ENCODE measurements around the gene FIBP. TPM values are rescaled to one million over a fixed set of nuclear protein-coding genes. Genes with fewer than 3 reads are reported as not detected.

FIBP gene
- polyA plus RNA-seq, 2 donors, result 20.7 to 38.1 TPM

DNA sequence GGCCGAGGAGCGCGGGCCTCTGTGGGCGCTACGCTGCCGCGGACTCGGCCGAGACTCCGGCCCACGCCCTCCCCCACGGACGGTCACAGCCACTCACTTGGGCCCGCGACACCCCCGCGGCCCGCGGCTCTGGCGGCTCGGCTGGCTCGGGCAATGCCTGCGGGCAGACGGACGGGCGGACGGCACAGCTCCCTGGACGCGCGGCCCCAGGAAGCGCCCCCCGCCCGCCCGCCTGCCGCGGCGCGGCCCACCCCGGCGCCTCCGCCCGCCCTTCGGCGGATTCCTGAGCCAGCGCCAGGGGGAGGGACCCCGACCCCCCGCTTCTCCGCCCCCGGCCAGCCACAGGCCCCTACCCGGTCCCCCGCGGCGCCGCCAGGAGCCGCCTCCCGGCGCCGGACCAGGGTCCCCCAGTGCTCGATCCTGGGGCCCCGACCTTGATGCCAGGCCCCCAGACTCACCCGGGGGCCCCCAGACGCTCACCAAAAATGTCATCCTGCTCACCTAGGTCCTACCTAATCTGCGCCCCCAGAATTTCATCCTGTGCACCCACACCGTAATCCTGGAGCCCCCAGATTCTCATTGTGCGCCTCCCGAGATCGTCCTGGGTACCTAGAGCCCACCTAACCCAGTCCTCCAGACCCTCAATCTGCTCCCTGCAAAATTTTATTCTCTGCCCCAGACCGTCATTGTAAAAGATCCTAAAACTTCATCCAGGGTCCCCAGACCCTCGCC lies 15.5 kb downstream of the FIBP start, which contains the start of gene EFEMP2:
TSS of gene EFEMP2 (minus strand) at position 215 of the 732 bp plus-strand sequence. CDS start 446 bp downstream, outside the sequence.
- H3K4me3 ChIP-seq (ENCODE audit: low read depth in 1 of 2, low read length in 2 of 2), result peak within 1 kb of the TSS; percentile 47 to 49
- no peaks in the 10 kb centered on the region for H3K9me3 ChIP-seq (ENCODE audit: control insufficient read depth in 2 of 2, insufficient read depth in 1 of 2, low read depth in 1 of 2, low read length in 1 of 2)
- no peaks in the 10 kb centered on the region for H3K36me3 ChIP-seq (ENCODE audit: control insufficient read depth in 2 of 2, insufficient read depth in 2 of 2, low read length in 1 of 2)
- peaks cover 0 to 3% of the 10 kb centered on the region in 2 donors for H3K4me1 ChIP-seq (ENCODE audit: control insufficient read depth in 2 of 2, insufficient read depth in 2 of 2, low read length in 1 of 2)
- no peaks in the 10 kb centered on the region for H3K27me3 ChIP-seq (ENCODE audit: control insufficient read depth in 1 of 2, insufficient read depth in 2 of 2, low read length in 2 of 2)
- peak within 1 kb of the TSS; percentile 81 to 85 for H3K27ac ChIP-seq (ENCODE audit: low read depth in 2 of 2, low read length in 1 of 2)
- WGBS, 2 donors, result 0 to 2% methylated on average over 28 to 69 of the region's 69 CpGs

DNA sequence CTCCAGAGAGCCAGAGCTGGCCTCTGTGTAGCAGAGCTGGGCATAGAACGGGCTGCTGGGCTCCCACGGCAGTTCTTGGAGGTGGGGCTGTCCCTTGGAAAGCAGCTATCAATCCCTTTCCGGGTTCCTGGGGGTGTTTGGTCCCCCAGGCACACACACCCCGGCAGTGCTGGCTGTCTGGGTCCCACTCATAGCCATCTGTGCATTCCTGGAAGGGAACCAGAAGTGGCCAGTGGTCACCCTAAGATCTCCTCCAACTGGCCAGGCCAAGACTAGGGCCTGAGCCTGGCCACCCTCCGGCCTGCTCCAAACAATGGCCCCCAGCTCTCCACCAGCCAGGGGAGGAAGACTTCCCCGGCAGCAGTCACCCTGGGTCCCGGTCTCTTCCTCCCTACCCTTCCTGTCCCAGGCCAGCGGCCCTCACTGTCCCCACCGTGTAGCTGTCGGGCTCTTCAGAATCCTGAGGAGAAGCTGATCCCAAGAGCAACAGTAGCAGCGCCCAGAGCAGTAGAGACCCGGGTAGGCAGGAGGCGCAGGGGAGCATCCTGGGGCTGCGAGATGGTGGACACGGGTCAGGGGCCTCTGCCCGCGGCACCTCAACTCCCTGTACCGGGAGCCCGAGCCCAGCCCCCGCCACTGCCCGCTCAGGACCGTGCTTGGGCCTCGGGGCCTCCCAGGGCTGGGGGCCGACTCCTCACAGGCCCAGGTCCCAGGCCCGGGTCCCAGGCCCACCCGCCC lies 16.3 kb downstream of the FIBP start:
- 30% methylated on average over 25 to 26 of the region's 26 CpGs for WGBS, 2 donors
- peak overlapping the region; percentile 36 to 49 for H3K4me3 ChIP-seq (ENCODE audit: low read depth in 1 of 2, low read length in 2 of 2)
- H3K27me3 ChIP-seq (ENCODE audit: control insufficient read depth in 1 of 2, insufficient read depth in 2 of 2, low read length in 2 of 2), result no peaks in the 10 kb centered on the region
- peak overlapping the region; percentile 78 to 81 for H3K27ac ChIP-seq (ENCODE audit: low read depth in 2 of 2, low read length in 1 of 2)
- no peaks in the 10 kb centered on the region for H3K9me3 ChIP-seq (ENCODE audit: control insufficient read depth in 2 of 2, insufficient read depth in 1 of 2, low read depth in 1 of 2, low read length in 1 of 2)
- H3K36me3 ChIP-seq (ENCODE audit: control insufficient read depth in 2 of 2, insufficient read depth in 2 of 2, low read length in 1 of 2), result peaks cover 0 to under 1% of the 10 kb centered on the region in 2 donors
- peaks cover 0 to 3% of the 10 kb centered on the region in 2 donors for H3K4me1 ChIP-seq (ENCODE audit: control insufficient read depth in 2 of 2, insufficient read depth in 2 of 2, low read length in 1 of 2)

DNA sequence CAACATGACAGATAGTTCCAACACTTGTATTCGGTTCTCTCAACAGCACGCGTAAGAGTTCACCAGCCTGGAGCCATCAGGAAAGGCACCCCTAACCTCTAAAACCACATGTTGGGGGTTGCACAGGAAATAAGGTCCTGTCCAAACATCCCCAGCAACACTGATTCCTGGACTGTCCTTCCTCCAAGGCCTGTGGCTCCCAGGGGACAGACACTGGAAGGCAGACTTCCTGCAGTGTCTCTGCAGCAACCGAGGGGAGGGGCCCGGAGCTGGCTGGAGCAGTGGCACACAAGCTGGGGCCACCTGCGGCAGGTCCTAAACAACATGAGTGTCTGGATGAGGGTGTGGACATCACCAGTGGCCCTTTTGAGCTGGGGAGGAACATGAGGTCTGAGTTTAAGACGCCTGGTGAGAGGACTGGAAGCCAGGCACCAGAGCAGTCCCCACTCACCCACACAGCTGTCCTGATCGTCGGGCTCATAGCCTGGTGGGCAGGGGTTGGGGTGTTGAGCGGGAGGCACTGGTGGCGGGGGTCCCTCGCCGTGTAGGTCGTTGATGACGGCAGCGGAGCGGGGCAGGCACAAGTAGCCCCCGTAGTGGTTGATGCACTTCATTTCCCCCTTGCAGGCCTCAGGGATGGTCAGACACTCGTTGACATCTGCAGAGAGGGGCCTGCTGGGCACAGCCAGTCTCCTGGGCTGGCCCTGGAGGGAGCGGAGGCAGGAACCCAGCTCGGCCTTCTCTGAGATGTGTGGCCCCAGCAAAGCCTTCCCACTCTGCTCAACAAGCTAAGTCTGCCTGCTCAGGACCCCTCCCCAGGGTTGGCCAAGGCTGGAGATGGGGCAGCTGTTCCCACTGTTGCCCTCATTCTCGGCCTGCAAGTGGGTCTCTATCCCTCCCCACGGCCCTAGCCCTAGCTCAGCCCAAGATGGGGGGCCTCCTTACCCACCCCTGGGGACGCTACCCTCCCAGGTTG lies 17.3 kb downstream of the FIBP start:
- H3K36me3 ChIP-seq (ENCODE audit: control insufficient read depth in 2 of 2, insufficient read depth in 2 of 2, low read length in 1 of 2), result peaks cover 0 to 8% of the 10 kb centered on the region in 2 donors
- H3K4me1 ChIP-seq (ENCODE audit: control insufficient read depth in 2 of 2, insufficient read depth in 2 of 2, low read length in 1 of 2), result peaks cover 0 to 3% of the 10 kb centered on the region in 2 donors
- no peaks in the 10 kb centered on the region for H3K27me3 ChIP-seq (ENCODE audit: control insufficient read depth in 1 of 2, insufficient read depth in 2 of 2, low read length in 2 of 2)
- WGBS, 2 donors, result 69 to 71% methylated on average over 24 of the region's 24 CpGs
- no peak overlapping the region for H3K4me3 ChIP-seq (ENCODE audit: low read depth in 1 of 2, low read length in 2 of 2)
- H3K27ac ChIP-seq (ENCODE audit: low read depth in 2 of 2, low read length in 1 of 2), result peak overlapping the region; percentile 12 to 78
- no peaks in the 10 kb centered on the region for H3K9me3 ChIP-seq (ENCODE audit: control insufficient read depth in 2 of 2, insufficient read depth in 1 of 2, low read depth in 1 of 2, low read length in 1 of 2)

DNA sequence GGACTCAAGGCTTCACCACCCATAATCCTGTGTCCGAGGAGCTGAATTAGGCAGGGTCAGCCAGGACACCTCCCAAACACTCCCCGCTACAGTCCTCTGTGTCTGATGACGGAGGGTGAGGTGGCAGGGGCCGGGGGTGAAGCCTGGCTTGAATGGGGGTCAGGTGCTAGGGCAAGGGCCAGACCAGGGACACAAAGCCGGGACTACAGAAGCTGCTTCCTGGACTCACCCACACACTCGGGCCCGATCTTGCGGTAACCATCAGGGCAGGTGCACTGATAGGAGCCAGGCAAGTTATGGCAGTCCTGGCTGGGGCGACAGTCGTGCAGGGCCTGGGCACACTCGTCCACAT lies 18.0 kb downstream of the FIBP start:
- 75 to 80% methylated on average over 11 of the region's 11 CpGs for WGBS, 2 donors
- no peaks in the 10 kb centered on the region for H3K9me3 ChIP-seq (ENCODE audit: control insufficient read depth in 2 of 2, insufficient read depth in 1 of 2, low read depth in 1 of 2, low read length in 1 of 2)
- peaks cover 0 to 3% of the 10 kb centered on the region in 2 donors for H3K4me1 ChIP-seq (ENCODE audit: control insufficient read depth in 2 of 2, insufficient read depth in 2 of 2, low read length in 1 of 2)
- H3K27ac ChIP-seq (ENCODE audit: low read depth in 2 of 2, low read length in 1 of 2), result peak overlapping the region in 1 of 2 donors; percentile 5
- peaks cover 0 to 15% of the 10 kb centered on the region in 2 donors for H3K36me3 ChIP-seq (ENCODE audit: control insufficient read depth in 2 of 2, insufficient read depth in 2 of 2, low read length in 1 of 2)
- no peak overlapping the region for H3K4me3 ChIP-seq (ENCODE audit: low read depth in 1 of 2, low read length in 2 of 2)
- no peaks in the 10 kb centered on the region for H3K27me3 ChIP-seq (ENCODE audit: control insufficient read depth in 1 of 2, insufficient read depth in 2 of 2, low read length in 2 of 2)

DNA sequence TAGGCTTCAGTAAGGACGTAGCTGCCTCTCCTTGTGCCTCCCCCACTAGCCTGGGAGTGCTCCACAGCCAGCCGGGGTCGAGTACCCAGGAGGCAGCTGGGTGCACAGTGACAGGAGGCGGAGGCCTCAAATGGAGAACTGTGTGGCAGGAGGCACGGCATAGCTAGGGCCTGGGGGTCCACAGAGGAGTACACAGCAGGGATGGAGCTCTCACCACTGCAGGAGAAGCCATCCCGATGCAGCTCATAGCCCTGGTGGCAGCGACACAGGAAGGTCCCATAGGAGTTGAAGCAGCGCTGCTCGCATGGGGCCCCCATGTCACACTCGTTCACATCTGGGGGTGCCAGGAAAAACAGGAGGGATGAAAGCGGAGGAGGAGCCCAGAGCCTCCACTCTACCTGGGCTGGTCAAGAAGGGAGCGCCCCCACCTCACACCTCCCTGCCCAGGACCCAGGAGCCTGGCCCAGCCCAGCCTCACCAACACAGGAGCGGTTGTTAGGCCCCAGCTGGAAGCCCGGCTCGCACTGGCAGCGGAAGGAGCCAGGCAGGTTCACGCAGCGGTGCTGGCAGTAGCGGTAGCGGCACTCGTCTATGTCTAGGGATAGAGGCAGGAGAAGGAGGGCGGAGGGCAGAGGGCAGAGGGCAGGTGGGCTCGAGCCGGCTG lies 18.5 kb downstream of the FIBP start:
- H3K27me3 ChIP-seq (ENCODE audit: control insufficient read depth in 1 of 2, insufficient read depth in 2 of 2, low read length in 2 of 2), result no peaks in the 10 kb centered on the region
- no peak overlapping the region for H3K27ac ChIP-seq (ENCODE audit: low read depth in 2 of 2, low read length in 1 of 2)
- H3K4me1 ChIP-seq (ENCODE audit: control insufficient read depth in 2 of 2, insufficient read depth in 2 of 2, low read length in 1 of 2), result peaks cover 0 to 3% of the 10 kb centered on the region in 2 donors
- peaks cover 0 to 20% of the 10 kb centered on the region in 2 donors for H3K36me3 ChIP-seq (ENCODE audit: control insufficient read depth in 2 of 2, insufficient read depth in 2 of 2, low read length in 1 of 2)
- no peak overlapping the region for H3K4me3 ChIP-seq (ENCODE audit: low read depth in 1 of 2, low read length in 2 of 2)
- 74 to 76% methylated on average over 24 of the region's 24 CpGs for WGBS, 2 donors
- H3K9me3 ChIP-seq (ENCODE audit: control insufficient read depth in 2 of 2, insufficient read depth in 1 of 2, low read depth in 1 of 2, low read length in 1 of 2), result no peaks in the 10 kb centered on the region

DNA sequence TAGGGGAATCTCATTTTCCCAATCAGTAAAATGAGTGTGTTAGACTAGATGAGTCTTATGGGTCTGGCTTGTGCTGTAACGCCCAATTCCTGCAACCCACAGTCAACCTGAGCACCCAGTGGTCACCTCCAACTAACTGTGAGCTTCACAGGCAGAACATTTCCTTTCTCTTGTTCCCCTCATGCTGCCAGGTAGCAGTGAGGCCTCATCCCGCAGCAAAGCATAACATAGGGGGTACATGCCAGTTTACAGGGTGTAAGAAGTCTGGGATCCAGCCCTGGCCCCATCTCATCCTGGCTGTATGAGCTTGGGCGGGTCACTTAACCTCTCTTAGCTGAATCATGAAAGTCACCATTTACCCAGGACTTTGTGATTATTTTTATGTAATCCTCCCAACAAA lies 19.4 kb downstream of the FIBP start:
- Histone ChIP-seq H3K27ac (ENCODE audit: low read depth in 2 of 2, low read length in 1 of 2) (no peak overlapping the region), H3K36me3 (ENCODE audit: control insufficient read depth in 2 of 2, insufficient read depth in 2 of 2, low read length in 1 of 2) (peaks cover 0 to 29% of the 10 kb centered on the region in 2 donors), H3K4me3 (ENCODE audit: low read depth in 1 of 2, low read length in 2 of 2) (no peak overlapping the region), H3K9me3 (ENCODE audit: control insufficient read depth in 2 of 2, insufficient read depth in 1 of 2, low read depth in 1 of 2, low read length in 1 of 2) (no peaks in the 10 kb centered on the region), H3K4me1 (ENCODE audit: control insufficient read depth in 2 of 2, insufficient read depth in 2 of 2, low read length in 1 of 2) (peaks cover 0 to 3% of the 10 kb centered on the region in 2 donors), H3K27me3 (ENCODE audit: control insufficient read depth in 1 of 2, insufficient read depth in 2 of 2, low read length in 2 of 2) (no peaks in the 10 kb centered on the region)
- WGBS, 2 donors, result 77 to 88% methylated on average over 3 of the region's 3 CpGs

DNA sequence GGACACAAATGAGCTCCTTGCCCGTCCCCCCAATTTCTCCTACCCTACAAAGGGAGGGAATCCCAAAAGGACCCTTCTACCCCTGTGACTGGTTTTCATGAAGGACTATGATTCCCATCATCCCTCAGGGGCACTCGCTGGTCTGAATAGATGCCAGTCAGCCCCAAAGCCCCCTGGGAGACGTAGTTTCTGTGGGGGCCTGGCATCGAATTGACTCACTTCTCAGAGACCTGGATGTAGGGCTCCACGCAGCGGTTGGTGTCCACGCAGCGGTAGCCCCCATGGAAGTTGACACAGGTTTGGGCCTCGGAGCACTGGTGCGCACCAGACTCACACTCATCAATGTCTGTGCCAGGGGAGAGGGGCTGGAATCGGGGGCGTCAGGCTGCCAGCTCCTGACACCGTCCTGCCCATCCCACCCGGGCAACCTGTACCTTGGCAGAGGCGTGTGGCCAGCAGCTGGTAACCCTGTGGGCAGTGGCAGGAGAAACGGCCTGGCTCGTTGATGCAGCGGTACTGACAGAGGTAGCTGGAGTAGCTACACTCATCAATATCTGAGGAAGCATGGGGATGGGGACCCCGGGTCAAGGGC lies 20.1 kb downstream of the FIBP start:
- Histone ChIP-seq H3K27me3 (ENCODE audit: control insufficient read depth in 1 of 2, insufficient read depth in 2 of 2, low read length in 2 of 2) (no peaks in the 10 kb centered on the region), H3K9me3 (ENCODE audit: control insufficient read depth in 2 of 2, insufficient read depth in 1 of 2, low read depth in 1 of 2, low read length in 1 of 2) (no peaks in the 10 kb centered on the region), H3K36me3 (ENCODE audit: control insufficient read depth in 2 of 2, insufficient read depth in 2 of 2, low read length in 1 of 2) (peaks cover 0 to 36% of the 10 kb centered on the region in 2 donors), H3K4me1 (ENCODE audit: control insufficient read depth in 2 of 2, insufficient read depth in 2 of 2, low read length in 1 of 2) (peaks cover 0 to 3% of the 10 kb centered on the region in 2 donors), H3K4me3 (ENCODE audit: low read depth in 1 of 2, low read length in 2 of 2) (no peak overlapping the region), H3K27ac (ENCODE audit: low read depth in 2 of 2, low read length in 1 of 2) (no peak overlapping the region)
- WGBS, 2 donors, result 86 to 87% methylated on average over 19 of the region's 19 CpGs

DNA sequence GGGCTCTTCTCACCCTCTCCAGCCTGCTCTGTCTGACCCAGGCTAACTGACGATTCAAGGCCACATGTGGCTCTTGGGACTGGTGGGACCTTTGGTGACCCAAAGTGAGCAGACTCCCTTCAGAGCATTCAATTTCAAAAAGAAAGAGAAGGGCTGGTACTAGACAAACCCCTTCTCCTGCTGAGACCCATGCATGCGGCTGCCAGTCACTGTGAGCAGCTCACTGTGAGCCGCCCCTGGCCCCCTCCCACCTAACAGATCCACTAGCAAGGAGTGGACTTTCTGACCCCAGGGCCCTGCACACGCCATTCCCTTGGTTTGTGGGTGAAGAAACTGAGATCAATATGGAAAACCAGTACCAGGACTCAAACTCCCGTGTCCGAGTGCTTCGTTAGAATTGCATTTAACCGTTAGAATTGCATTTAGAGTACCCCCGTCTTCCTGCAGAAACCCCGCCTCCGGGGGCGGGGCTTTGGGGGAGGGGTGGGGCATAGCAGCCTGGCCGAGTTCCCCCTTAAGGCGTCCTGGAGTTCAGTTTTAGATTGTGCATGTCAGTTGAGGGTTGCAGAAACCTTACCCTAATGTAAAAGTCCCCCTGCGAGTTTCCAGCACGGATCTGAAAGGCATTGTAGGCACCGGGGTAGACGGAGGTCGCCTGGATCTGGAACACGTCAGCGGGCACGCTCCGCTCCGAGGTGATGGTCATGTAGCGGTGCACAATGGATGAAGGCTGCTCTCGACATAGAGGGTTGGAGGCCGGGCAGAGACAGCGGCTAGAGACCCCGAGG lies 20.8 kb downstream of the FIBP start:
- no peaks in the 10 kb centered on the region for H3K27me3 ChIP-seq (ENCODE audit: control insufficient read depth in 1 of 2, insufficient read depth in 2 of 2, low read length in 2 of 2)
- peaks cover 0 to 3% of the 10 kb centered on the region in 2 donors for H3K4me1 ChIP-seq (ENCODE audit: control insufficient read depth in 2 of 2, insufficient read depth in 2 of 2, low read length in 1 of 2)
- peaks cover 0 to 41% of the 10 kb centered on the region in 2 donors for H3K36me3 ChIP-seq (ENCODE audit: control insufficient read depth in 2 of 2, insufficient read depth in 2 of 2, low read length in 1 of 2)
- H3K27ac ChIP-seq (ENCODE audit: low read depth in 2 of 2, low read length in 1 of 2), result no peak overlapping the region
- no peaks in the 10 kb centered on the region for H3K9me3 ChIP-seq (ENCODE audit: control insufficient read depth in 2 of 2, insufficient read depth in 1 of 2, low read depth in 1 of 2, low read length in 1 of 2)
- no peak overlapping the region for H3K4me3 ChIP-seq (ENCODE audit: low read depth in 1 of 2, low read length in 2 of 2)
- 69 to 72% methylated on average over 29 of the region's 29 CpGs for WGBS, 2 donors
